ENCODE results near the gene TNNI3K.

TNNI3K gene

GRCh38 chr1:74592580-74593355 lies 357.6 kb downstream of the TNNI3K start:
- H3K4me1 Mint-ChIP-seq (ENCODE audit: low read depth), result no peaks in the 10 kb centered on the region
- no peaks in the 10 kb centered on the region for H3K27me3 Mint-ChIP-seq
- H3K27ac Mint-ChIP-seq, result no peak overlapping the region
- H3K36me3 Mint-ChIP-seq (ENCODE audit: low read depth), result no peaks in the 10 kb centered on the region
- no peaks in the 10 kb centered on the region for H3K9me3 Mint-ChIP-seq
- no peak overlapping the region for H3K4me3 Mint-ChIP-seq

All from stimulated activated naive CD8-positive, alpha-beta T cell treated with anti-CD3 and anti-CD28 coated beads, Interleukin-15, Interleukin-2, amounts not matched to agents 100 ng/mL and 50 ng/mL, for 24 hours (primary cell).